Melanocyte of skin (primary cell): ENCODE measurements around the gene PSPN. TPM values are rescaled to one million over a fixed set of nuclear protein-coding genes. Genes with fewer than 3 reads are reported as not detected.

ENCODE experiments used
- small RNA-seq, 2 donors: library from RNA; depleted of rRNA; stranded (forward); fragments of <200 nt; gene quantifications; one replicate each; pipeline ENCODE3, GENCODE V24; 2012
- total RNA-seq, 2 donors: library from RNA; depleted of rRNA; stranded (reverse); fragments of >200 nt; gene quantifications; 2 replicates each; pipeline ENCODE4 v1.2.3, GENCODE V29; 2012

The PSPN gene, protein sequence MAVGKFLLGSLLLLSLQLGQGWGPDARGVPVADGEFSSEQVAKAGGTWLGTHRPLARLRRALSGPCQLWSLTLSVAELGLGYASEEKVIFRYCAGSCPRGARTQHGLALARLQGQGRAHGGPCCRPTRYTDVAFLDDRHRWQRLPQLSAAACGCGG
- total RNA-seq: 1 to 10 TPM; 1.3 to 1.4 TPM

DNA sequence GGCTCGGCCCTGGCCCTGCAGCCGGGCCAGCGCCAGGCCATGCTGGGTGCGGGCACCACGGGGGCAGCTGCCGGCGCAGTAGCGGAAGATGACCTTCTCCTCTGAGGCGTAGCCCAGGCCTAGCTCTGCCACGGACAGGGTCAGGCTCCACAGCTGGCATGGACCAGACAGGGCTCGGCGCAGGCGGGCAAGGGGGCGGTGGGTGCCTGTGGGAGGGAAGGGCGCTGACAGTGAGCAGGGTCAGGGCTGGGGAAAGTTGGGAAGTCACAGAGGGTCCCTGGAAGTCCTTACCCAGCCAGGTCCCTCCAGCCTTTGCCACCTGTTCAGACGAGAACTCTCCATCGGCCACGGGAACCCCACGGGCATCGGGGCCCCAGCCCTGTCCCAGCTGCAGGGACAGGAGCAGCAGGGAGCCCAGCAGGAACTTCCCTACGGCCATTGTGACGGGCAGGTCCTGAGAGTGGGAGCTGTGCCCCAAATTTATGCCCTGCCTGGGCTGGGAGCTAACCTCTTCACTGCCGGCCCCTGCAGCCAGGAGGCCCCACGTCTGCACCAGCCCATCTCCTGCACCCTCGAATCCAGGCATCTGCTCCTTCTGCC is at the start of gene PSPN:
Gene PSPN, minus strand, starts transcription at position 523 of the 600 bp plus-strand sequence. Its CDS starts 84 bp downstream, at position 439.

DNA sequence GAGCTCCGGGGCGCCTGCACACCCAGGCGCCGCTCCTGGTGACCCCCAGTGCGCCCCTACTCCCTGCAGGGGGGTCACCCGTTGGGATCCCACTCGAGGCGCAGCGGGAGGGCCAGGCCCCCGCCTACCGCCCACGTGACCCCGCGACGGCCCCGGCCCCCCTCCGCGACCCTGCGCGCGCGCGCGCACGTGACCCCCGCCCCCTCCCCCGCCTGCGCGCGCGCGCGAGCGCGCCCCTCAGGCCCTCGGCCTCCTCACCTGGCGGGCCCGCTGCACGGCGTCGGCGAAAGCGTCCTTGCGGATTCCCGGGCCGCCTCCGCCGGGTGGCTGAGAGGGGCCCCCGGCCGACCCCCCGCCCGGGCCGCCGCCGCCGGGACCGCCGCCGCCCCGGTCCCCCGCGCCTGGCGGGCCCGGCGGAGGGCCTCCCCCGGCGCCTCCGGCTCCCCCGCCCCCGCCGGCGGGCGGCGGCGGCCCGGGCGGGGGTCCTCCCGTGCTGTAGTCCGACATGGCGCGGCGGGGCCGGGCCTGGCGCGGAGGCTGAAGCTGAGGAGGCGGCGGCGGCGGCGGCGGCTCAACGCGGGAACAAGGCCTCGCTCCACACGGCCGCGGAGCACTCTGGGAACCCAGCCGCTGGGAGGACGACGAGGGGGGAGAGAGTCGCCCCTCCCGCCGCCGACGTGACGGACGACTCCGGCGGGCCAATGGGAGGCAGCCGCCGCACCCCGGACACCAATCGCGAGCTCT is 48.6 kb upstream of the PSPN start, which contains the start of gene KHSRP:
Gene KHSRP, minus strand, starts transcription at position 617 of the 744 bp plus-strand sequence. Its CDS starts 110 bp downstream, at position 507.

DNA sequence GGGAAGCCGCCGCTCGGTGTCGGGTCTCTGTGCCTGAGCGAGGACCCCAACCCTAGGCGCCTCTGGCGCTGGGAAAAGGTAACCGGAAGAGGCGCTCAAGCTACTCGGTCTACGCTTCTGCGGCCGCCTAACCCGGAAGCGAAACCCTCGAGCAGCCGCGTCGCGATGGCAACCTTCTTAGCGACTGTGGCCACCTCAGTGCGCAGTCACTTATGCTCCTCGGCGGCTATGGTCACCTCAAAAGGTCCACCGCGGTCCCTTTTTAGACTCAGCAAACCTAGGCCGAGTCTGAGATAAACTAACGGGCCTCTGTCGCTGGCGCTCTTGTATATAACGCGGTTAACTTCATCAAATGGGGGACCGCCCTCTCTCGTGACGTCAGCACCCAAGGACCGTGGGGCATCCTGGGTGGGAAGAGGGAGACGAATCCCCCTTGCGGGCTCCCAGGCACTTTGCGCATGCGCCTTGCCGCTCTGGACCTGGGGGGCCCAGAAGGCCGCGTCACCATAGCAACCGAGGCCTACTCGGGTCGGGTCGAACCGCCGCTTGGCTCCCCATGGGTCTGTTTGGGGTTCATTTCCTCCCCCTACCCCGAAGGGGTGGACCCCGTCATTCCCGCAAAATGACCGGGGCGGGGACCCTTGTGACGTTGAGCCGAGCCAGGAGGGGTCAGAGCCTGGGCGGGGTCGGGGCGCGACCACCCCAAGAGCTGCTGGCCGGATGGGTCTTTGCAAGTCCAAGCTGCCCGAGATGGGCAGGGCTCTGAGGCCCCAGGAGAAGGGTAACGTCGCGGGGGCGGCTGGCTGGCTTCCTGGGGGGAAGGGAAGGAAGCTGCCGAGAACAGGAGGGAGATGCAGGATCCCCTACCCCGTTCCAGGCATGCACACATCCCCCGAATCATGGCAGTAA is 17.6 kb upstream of the PSPN start, which contains the start of gene GTF2F1:
Gene GTF2F1, minus strand, starts transcription at position 91 of the 909 bp plus-strand sequence. CDS start 169 bp downstream, outside the sequence.

DNA sequence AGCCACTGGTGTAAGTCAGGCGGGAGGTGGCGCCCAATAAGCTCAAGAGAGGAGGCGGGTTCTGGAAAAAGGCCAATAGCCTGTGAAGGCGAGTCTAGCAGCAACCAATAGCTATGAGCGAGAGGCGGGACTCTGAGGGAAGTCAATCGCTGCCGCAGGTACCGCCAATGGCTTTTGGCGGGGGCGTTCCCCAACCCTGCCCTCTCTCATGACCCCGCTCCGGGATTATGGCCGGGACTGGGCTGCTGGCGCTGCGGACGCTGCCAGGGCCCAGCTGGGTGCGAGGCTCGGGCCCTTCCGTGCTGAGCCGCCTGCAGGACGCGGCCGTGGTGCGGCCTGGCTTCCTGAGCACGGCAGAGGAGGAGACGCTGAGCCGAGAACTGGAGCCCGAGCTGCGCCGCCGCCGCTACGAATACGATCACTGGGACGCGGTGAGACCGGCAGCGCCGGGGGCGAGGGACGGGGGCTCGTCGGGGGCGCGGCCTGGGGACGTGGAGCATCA is 3.1 kb downstream of the PSPN start, which contains the start of gene ALKBH7:
Gene ALKBH7, plus strand, starts transcription at position 201 of the 502 bp plus-strand sequence. Its CDS starts 27 bp downstream, at position 228.

DNA sequence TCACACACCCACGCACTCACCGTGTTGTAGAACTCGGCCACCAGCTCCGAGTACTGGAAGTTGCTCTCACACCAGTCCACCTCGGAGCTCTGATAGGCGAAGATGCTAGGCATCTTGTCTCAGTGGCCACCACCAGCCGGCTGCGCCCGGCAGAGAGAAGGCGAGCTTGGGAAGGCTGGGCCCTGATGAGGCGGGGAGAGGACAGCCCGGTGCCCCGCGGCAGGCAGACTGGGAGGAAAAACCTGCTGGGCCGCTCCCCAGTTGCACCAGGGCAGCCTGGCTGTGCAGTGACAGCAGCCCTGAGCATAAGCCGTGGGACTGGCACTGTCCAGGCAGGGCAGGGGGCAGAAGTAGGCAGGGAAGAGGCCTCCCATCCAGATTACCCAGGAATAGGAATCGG is 42.3 kb downstream of the PSPN start, which contains the start of gene ACER1:
Gene ACER1, minus strand, starts transcription at position 174 of the 400 bp plus-strand sequence. Its CDS starts 61 bp downstream, at position 113.

Small RNA genes within 50 kb of the gene (small RNA-seq; reads per million reads assigned to genes)
- gene MIR6790 (0 reads per million in 2 donors), gene MIR6885 (0 reads per million in 2 donors)

Other genes starting within 250 kb of the PSPN start
- gene ACSBG2, start 240.3 kb downstream of the PSPN start, total RNA-seq: not detected
- gene MLLT1, start 96.0 kb downstream of the PSPN start, total RNA-seq: 1 to 10 TPM; 7.2 to 9.0 TPM
- not detected for gene ACER1, start 42.3 kb downstream of the PSPN start, total RNA-seq
- gene CLPP, start 14.4 kb downstream of the PSPN start, total RNA-seq: 10 to 100 TPM; 61.3 to 93.9 TPM
- gene ALKBH7, start 3.1 kb downstream of the PSPN start, total RNA-seq: 10 to 100 TPM; 36.5 to 40.6 TPM
- 10 to 100 TPM; 43.7 to 60.3 TPM for gene GTF2F1, start 17.2 kb upstream of the PSPN start, total RNA-seq
- 100 to 1,000 TPM; 122 to 185 TPM for gene KHSRP, start 48.9 kb upstream of the PSPN start, total RNA-seq
- not detected for gene SLC25A41, start 57.8 kb upstream of the PSPN start, total RNA-seq
- 10 to 100 TPM; 17.6 to 46.5 TPM for gene SLC25A23, start 83.9 kb upstream of the PSPN start, total RNA-seq
- gene CRB3, start 88.3 kb upstream of the PSPN start, total RNA-seq: not detected
- gene DENND1C, start 105.9 kb upstream of the PSPN start, total RNA-seq: under 1 TPM; under 0.01 TPM
- gene TUBB4A, start 126.4 kb upstream of the PSPN start, total RNA-seq: 10 to 100 TPM; 32.0 to 53.6 TPM
- 1 to 10 TPM; 4.7 to 9.6 TPM for gene TNFSF9, start 155.1 kb upstream of the PSPN start, total RNA-seq
- gene CD70, start 215.2 kb upstream of the PSPN start, total RNA-seq: under 1 TPM in 1 of 2 donors, not detected in 1; under 0.01 TPM